Adrenal gland (tissue), 5 donors: Measurements from ENCODE around the gene OTC.

Experiments used
- POLR2A ChIP-seq, 2 donors: fragments of 450-650 bp; IDR thresholded peaks; one replicate each; pipeline ENCODE4 v1.6.1; 2017; ENCODE audit warnings: antibody characterized with exemption in 2 of 2, mild to moderate bottlenecking in 2 of 2, moderate library complexity in 1 of 2
- TF ChIP-seq, protein P1 (sequence below), 6 experiments: fragments of 450-650 bp in 4 of 6; fragments of 200-600 bp in 2 of 6; sonication (generic) in 1 of 6; IDR thresholded peaks; 1 replicate in 5 of 6; 2 replicates in 1 of 6; pipeline versions ENCODE4 v1.5.1 to v1.8.0; 2016 to 2021; ENCODE audit warnings: antibody characterized with exemption in 6 of 6, mild to moderate bottlenecking in 2 of 6, moderate library complexity in 1 of 6
- donor health status: DM: no; HTN: no; CAD: no.

DNA sequence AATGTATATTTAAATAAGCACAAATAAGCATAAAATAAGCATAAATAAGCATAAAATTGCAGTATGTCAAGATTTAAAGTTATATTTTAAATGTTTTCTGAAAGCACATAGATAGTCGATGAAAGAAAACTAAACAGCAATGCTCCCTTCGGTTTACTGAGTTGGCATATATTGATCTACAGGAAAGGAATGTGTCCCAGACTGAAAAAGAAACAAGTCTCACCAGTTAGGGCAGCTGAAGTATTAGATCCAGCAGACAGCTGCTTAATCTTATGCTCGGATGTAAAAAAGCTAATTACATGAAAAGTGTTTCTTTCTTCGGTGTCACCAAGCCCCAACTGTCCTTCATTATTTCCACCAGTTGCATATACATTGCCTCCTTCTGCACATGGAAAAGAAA lies 33.8 kb upstream of the OTC start:
- TF ChIP-seq, protein P1, sequence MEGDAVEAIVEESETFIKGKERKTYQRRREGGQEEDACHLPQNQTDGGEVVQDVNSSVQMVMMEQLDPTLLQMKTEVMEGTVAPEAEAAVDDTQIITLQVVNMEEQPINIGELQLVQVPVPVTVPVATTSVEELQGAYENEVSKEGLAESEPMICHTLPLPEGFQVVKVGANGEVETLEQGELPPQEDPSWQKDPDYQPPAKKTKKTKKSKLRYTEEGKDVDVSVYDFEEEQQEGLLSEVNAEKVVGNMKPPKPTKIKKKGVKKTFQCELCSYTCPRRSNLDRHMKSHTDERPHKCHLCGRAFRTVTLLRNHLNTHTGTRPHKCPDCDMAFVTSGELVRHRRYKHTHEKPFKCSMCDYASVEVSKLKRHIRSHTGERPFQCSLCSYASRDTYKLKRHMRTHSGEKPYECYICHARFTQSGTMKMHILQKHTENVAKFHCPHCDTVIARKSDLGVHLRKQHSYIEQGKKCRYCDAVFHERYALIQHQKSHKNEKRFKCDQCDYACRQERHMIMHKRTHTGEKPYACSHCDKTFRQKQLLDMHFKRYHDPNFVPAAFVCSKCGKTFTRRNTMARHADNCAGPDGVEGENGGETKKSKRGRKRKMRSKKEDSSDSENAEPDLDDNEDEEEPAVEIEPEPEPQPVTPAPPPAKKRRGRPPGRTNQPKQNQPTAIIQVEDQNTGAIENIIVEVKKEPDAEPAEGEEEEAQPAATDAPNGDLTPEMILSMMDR (IDR thresholded peaks at IDR 0.05): no peak
- TF ChIP-seq POLR2A (IDR thresholded peaks at IDR 0.05): no peak
